ENCODE results near the gene ALDOA.
"Not testable (repeated sequence)": the region's sequence is repeated elsewhere in the genome, so short reads cannot be mapped to it uniquely, and the experiment has no call there.

ALDOA gene

GRCh38 chr16:30030011-30030685 is 35.4 kb upstream of the ALDOA start:
- no peak overlapping the region for H3K4me3 ChIP-seq (replicated peaks in 1 of 2; ENCODE audit: low read depth in 2 of 2, low read length in 2 of 2)
- no peak for DNase-seq (ENCODE audit: low read depth in 2 of 2)
- no peak for TF ChIP-seq CTCF (IDR thresholded peaks at IDR 0.05; ENCODE audit: low read depth, low read length)

- no peak within 1 kb of the TSS for H3K4me3 ChIP-seq (replicated peaks in 1 of 2; ENCODE audit: low read depth in 2 of 2, low read length in 2 of 2)
- TF ChIP-seq CTCF (IDR thresholded peaks at IDR 0.05; ENCODE audit: low read depth, low read length) = no peak
- no peak for DNase-seq (ENCODE audit: low read depth in 2 of 2)
Observed at GRCh38 chr16:30030841-30031413, 34.6 kb upstream of the ALDOA start, which contains the start of gene TLCD3B. TLCD3B (minus strand) TSS chr16:30031271; CDS start chr16:30030527, 744 bp downstream.

- H3K4me3 ChIP-seq (replicated peaks in 1 of 2; ENCODE audit: low read depth in 2 of 2, low read length in 2 of 2) = no peak overlapping the region
- no peak for DNase-seq (ENCODE audit: low read depth in 2 of 2)
- TF ChIP-seq CTCF (IDR thresholded peaks at IDR 0.05; ENCODE audit: low read depth, low read length) = no peak
Observed at GRCh38 chr16:30031477-30031918, 34.1 kb upstream of the ALDOA start.

- H3K4me3 ChIP-seq (replicated peaks in 1 of 2; ENCODE audit: low read depth in 2 of 2, low read length in 2 of 2) = no peak overlapping the region
- DNase-seq (ENCODE audit: low read depth in 2 of 2) = peak; percentile 77 to 80
- peak; percentile 80 for TF ChIP-seq CTCF (IDR thresholded peaks at IDR 0.05; ENCODE audit: low read depth, low read length)
Observed at GRCh38 chr16:30032083-30032819, 33.3 kb upstream of the ALDOA start.

- TF ChIP-seq CTCF (IDR thresholded peaks at IDR 0.05; ENCODE audit: low read depth, low read length) = no peak
- DNase-seq (ENCODE audit: low read depth in 2 of 2) = no peak
- H3K4me3 ChIP-seq (replicated peaks in 1 of 2; ENCODE audit: low read depth in 2 of 2, low read length in 2 of 2) = no peak overlapping the region
Observed at GRCh38 chr16:30033270-30033669, 32.3 kb upstream of the ALDOA start.

- no peak overlapping the region for H3K4me3 ChIP-seq (replicated peaks in 1 of 2; ENCODE audit: low read depth in 2 of 2, low read length in 2 of 2)
- TF ChIP-seq CTCF (IDR thresholded peaks at IDR 0.05; ENCODE audit: low read depth, low read length) = no peak
- DNase-seq (ENCODE audit: low read depth in 2 of 2) = no peak
Observed at GRCh38 chr16:30040221-30040620, 25.3 kb upstream of the ALDOA start.

GRCh38 chr16:30040690-30041089 is 24.9 kb upstream of the ALDOA start:
- not testable (repeated sequence) for H3K4me3 ChIP-seq (replicated peaks in 1 of 2; ENCODE audit: low read depth in 2 of 2, low read length in 2 of 2); DNase-seq (ENCODE audit: low read depth in 2 of 2)
